Breast epithelium (tissue), 4 donors: ENCODE results near the gene MESP2. TPM values are rescaled to one million over a fixed set of nuclear protein-coding genes. Genes with fewer than 3 reads are reported as not detected.

Source experiments
- DNase-seq, 2 donors: peaks; one replicate each; pipeline ENCODE4 v3.0.0-alpha.2; 2019; ENCODE audit warnings: low spot score in 2 of 2
- H3K27ac ChIP-seq, 2 donors: fragments of 200-600 bp; sonication (generic) in 1 of 2; one replicate each; pipeline ENCODE4 v1.5.1; 2016 to 2019; ENCODE audit warnings: mild to moderate bottlenecking in 1 of 2
- H3K27me3 ChIP-seq, 2 donors: fragments of 200-600 bp; sonication (generic) in 1 of 2; one replicate each; pipeline versions ENCODE4 v1.5.1 to v1.6.0; 2017 to 2019; ENCODE audit warnings: control low read depth in 1 of 2, mild to moderate bottlenecking in 1 of 2
- H3K36me3 ChIP-seq: fragments of 200-600 bp; one replicate; pipeline ENCODE4 v1.5.1; 2019
- H3K4me1 ChIP-seq, 2 donors: fragments of 200-600 bp; sonication (generic); one replicate each; pipeline ENCODE4 v1.5.1; 2016 to 2019; ENCODE audit warnings: control low read depth in 1 of 2
- H3K4me3 ChIP-seq, 3 donors: fragments of 200-600 bp; sonication (generic); 1 replicate in 2 of 3; 2 replicates in 1 of 3; pipeline ENCODE4 v1.5.1; 2016 to 2019; ENCODE audit warnings: mild to moderate bottlenecking in 3 of 3, moderate library complexity in 2 of 3
- H3K9me3 ChIP-seq, 2 donors: fragments of 200-600 bp; sonication (generic) in 1 of 2; one replicate each; pipeline ENCODE4 v1.5.1; 2016 to 2019; ENCODE audit warnings: control low read depth in 1 of 2
- POLR2A ChIP-seq: fragments of 450-650 bp; IDR thresholded peaks from one replicate; pipeline ENCODE4 v1.6.1; 2016; ENCODE audit warnings: antibody characterized with exemption, mild to moderate bottlenecking, moderate library complexity
- POLR2AphosphoS5 ChIP-seq, 3 donors: sonication (generic); formaldehyde crosslinking; IDR thresholded peaks; one replicate each; pipeline ENCODE4 v1.6.1; 2017; ENCODE audit warnings: antibody characterized with exemption in 3 of 3
- intact Hi-C: fragments of 100-400 bp; cut with DNase I; formaldehyde crosslinking; loops from one replicate; pipeline ENCODE4 v1.15.1; 2023; ENCODE audit warnings: low total_unique reads
- total RNA-seq, 3 donors: library from RNA; depleted of rRNA; stranded (reverse); fragments of >200 nt; gene quantifications; one replicate each; pipeline ENCODE4 v1.1.0, GENCODE V29; 2016
- TF ChIP-seq, protein P1 (sequence below), 3 donors: fragments of 450-650 bp; IDR thresholded peaks; one replicate each; pipeline ENCODE4 v1.5.1; 2016 to 2017; ENCODE audit warnings: antibody characterized with exemption in 3 of 3, mild to moderate bottlenecking in 3 of 3, moderate library complexity in 3 of 3

The MESP2 gene
- total RNA-seq, 3 donors from 2014 or later: 0.64 to 2.3 TPM; not detected in 1

DNA sequence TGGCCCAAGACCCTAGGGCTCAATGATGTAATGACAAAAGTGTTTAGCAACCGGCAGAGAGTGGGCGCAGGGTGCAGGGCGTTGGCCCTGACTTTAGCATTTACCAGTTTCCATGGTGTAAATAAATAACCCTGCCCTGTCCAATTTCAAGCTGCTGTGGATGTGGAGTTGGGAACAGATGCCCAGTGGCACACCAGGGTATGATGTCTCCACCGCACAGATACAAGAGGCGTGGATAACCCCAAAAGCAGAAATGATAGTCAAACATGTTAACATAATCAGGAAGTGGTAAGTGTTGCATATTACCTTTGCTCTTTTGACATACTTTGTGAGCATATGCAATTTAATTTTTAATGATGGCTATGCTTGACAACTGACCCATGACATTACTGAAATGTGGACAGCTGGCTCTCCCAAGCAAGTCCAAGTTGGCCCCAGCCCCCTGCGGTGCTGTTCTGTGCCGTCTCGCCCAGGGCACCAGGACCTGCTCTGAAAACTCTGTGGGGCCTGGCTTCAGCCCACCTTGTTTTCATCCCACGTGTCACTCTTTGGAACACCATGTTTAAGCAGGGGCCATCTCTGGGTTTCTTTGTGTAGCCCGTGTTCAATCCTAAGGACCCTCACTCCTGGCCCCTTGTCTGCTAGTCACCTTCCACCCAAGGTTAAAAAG, 49.3 kb downstream of the MESP2 start:
- Histone ChIP-seq H3K27me3 (no peaks in the 10 kb centered on the region), H3K9me3 (no peaks in the 10 kb centered on the region), H3K4me1 (peaks cover 5 to 20% of the 10 kb centered on the region in 2 donors), H3K36me3 (no peaks in the 10 kb centered on the region), H3K4me3 (no peak overlapping the region), H3K27ac (no peak overlapping the region)
- intact Hi-C loops: no loop called here
- no peak for TF ChIP-seq POLR2A
- TF ChIP-seq, protein P1, sequence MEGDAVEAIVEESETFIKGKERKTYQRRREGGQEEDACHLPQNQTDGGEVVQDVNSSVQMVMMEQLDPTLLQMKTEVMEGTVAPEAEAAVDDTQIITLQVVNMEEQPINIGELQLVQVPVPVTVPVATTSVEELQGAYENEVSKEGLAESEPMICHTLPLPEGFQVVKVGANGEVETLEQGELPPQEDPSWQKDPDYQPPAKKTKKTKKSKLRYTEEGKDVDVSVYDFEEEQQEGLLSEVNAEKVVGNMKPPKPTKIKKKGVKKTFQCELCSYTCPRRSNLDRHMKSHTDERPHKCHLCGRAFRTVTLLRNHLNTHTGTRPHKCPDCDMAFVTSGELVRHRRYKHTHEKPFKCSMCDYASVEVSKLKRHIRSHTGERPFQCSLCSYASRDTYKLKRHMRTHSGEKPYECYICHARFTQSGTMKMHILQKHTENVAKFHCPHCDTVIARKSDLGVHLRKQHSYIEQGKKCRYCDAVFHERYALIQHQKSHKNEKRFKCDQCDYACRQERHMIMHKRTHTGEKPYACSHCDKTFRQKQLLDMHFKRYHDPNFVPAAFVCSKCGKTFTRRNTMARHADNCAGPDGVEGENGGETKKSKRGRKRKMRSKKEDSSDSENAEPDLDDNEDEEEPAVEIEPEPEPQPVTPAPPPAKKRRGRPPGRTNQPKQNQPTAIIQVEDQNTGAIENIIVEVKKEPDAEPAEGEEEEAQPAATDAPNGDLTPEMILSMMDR (IDR thresholded peaks at IDR 0.05): no peak
- TF ChIP-seq POLR2AphosphoS5 (IDR thresholded peaks at IDR 0.05): no peak
- no peak for DNase-seq

DNA sequence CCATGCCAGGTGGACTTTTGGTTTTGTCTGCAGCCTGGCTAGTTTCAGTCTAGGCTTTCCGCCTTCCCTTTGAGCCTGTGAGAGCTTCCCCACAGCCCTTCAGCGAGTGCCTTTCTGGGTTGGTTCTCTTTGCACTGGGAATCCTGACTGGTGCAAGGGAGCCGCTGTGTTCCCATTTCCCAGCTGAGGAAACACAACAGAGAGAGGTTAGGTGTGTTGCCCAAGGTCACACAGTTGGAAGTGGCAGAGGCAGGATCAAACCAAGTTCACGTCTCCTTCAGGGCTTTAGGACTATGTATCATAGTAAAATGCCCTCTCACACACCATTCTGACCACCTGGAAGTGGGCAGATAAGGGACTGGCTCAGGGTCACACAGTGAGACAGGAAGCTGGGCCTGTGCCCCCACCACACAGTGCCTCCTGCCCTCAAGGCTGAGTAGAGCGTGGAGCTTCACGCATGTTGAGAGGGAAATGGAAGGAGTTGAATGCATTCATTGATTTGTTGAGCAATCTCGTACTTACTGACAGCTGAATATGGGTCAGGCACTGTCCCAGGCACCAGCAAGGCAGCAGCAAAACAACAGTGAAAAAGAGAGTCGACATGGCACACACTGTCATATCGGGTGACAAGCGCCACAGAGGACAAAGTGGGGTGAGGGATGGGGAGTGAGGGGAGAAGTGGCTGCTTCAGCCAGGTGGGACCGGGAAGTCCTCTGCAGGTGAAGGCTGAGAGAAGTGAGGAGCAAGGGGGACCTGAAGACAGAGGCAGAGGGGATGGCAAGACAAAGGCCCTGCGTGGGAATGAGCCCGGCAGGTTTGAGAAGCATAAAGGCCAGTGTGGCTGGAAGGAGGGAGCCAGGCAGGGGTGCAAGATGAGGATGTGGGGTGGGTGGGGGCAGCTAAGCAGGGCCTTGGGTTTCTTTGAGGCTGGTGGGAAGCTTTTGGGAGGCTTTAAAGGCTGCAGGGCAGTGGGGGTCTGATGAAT, 50.8 kb downstream of the MESP2 start:
- no peak for DNase-seq
- Histone ChIP-seq H3K9me3 (no peaks in the 10 kb centered on the region), H3K4me3 (no peak overlapping the region), H3K4me1 (peaks cover 5 to 20% of the 10 kb centered on the region in 2 donors), H3K27ac (peak overlapping the region; percentile 79 to 90), H3K27me3 (no peaks in the 10 kb centered on the region), H3K36me3 (no peaks in the 10 kb centered on the region)
- TF ChIP-seq, protein P1 (IDR thresholded peaks at IDR 0.05): no peak
- TF ChIP-seq POLR2A (no peak), POLR2AphosphoS5 (IDR thresholded peaks at IDR 0.05) (no peak)
- intact Hi-C loops: no loop called here

DNA sequence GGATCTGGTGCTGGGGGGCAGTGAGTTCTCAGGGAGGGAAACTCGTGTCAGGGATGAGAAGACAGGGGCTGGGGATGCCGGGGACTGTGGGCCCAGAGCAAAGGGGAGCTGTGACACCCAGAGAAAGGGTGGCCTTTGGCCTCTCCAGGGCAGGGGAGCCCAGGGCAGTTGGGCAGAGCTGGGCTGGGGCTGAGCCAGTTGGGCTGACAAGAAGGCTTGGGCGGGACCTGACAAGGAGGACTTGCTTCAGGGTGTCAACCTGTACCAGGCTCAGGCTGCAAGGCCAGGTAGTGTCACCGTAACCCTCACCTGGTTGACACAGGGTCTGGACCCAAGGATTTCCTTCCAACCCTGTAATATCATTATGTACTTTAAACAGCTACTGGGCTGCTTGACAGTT, 51.7 kb downstream of the MESP2 start:
- DNase-seq: no peak
- Histone ChIP-seq H3K4me1 (peaks cover 5 to 20% of the 10 kb centered on the region in 2 donors), H3K27ac (peak overlapping the region; percentile 79 to 90), H3K4me3 (no peak overlapping the region), H3K27me3 (no peaks in the 10 kb centered on the region), H3K9me3 (no peaks in the 10 kb centered on the region), H3K36me3 (no peaks in the 10 kb centered on the region)
- intact Hi-C loops: no loop called here
- TF ChIP-seq POLR2AphosphoS5 (IDR thresholded peaks at IDR 0.05) (no peak), POLR2A (no peak)
- TF ChIP-seq, protein P1 (IDR thresholded peaks at IDR 0.05): no peak

Other genes starting within 250 kb of the MESP2 start
- under 1 TPM in 2 of 3 donors, not detected in 1; 0.15 to 0.16 TPM for gene TICRR, start 200.9 kb upstream of the MESP2 start, total RNA-seq
- 10 to 100 TPM; 10.1 to 14.4 (median 10.5) TPM for gene KIF7, start 120.9 kb upstream of the MESP2 start, total RNA-seq
- 1,000 to 10,000 TPM in 1 of 3 donors, 100 to 1,000 TPM in 2; 114 to 2,292 (median 132) TPM for gene PLIN1, start 97.0 kb upstream of the MESP2 start, total RNA-seq
- gene PEX11A, start 85.6 kb upstream of the MESP2 start, total RNA-seq: 10 to 100 TPM; 42.3 to 64.2 (median 46.1) TPM
- gene WDR93, start 85.5 kb upstream of the MESP2 start, total RNA-seq: 1 to 10 TPM in 1 of 3 donors, under 1 TPM in 2; 0.80 to 1.0 (median 0.98) TPM
- gene MESP1, start 25.1 kb upstream of the MESP2 start, total RNA-seq: 10 to 100 TPM in 1 of 3 donors, 1 to 10 TPM in 2; 5.9 to 12.8 (median 6.2) TPM
- gene ANPEP, start 38.5 kb downstream of the MESP2 start, total RNA-seq: 100 to 1,000 TPM in 2 of 3 donors, 10 to 100 TPM in 1; 26.5 to 129 (median 106) TPM
- 10 to 100 TPM; 37.4 to 57.4 (median 52.8) TPM for gene AP3S2, start 117.7 kb downstream of the MESP2 start, total RNA-seq
- 10 to 100 TPM; 14.6 to 22.3 (median 17.0) TPM for gene ARPIN, start 136.6 kb downstream of the MESP2 start, total RNA-seq
- gene ZNF710, start 225.0 kb downstream of the MESP2 start, total RNA-seq: 10 to 100 TPM in 2 of 3 donors, 1 to 10 TPM in 1; 4.0 to 14.4 (median 10.4) TPM